ENCODE results near the gene WNT5B.

DNA sequence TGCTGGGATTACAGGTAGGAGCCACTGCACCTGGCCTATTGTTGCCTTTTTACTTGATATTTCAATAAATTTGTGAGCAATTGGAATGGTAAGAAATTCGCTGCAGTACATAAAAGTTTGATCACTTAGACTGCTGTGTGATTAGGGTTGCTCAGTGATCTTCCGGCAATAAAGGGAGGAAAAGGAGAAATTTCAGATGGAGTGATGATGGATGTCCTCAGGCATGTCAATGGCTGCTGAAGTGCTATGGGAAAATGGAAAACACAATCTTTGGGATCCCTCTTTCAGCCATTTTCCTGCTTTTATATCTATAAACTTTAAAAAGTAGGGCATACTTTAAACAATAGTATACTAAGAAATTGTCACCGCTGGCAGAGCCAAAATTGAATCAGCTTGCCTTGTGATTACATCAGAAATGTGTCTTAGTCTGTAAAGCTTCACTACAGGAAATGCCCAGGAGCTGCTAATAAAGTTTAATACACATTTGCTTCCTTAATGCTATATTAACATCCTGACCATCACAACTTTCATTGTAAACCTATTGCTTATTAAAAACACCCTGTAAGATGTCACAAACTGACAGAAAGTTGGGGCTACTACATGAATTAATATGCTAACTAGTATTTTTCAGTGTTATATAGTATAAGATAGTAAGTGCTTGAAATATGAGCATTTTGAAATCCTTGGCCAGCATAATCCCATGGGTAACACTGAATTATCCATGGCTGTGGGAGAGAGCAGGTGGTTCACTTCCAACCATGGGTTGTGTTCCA is 20.9 kb upstream of the WNT5B start:
- TF ChIP-seq, protein P1, sequence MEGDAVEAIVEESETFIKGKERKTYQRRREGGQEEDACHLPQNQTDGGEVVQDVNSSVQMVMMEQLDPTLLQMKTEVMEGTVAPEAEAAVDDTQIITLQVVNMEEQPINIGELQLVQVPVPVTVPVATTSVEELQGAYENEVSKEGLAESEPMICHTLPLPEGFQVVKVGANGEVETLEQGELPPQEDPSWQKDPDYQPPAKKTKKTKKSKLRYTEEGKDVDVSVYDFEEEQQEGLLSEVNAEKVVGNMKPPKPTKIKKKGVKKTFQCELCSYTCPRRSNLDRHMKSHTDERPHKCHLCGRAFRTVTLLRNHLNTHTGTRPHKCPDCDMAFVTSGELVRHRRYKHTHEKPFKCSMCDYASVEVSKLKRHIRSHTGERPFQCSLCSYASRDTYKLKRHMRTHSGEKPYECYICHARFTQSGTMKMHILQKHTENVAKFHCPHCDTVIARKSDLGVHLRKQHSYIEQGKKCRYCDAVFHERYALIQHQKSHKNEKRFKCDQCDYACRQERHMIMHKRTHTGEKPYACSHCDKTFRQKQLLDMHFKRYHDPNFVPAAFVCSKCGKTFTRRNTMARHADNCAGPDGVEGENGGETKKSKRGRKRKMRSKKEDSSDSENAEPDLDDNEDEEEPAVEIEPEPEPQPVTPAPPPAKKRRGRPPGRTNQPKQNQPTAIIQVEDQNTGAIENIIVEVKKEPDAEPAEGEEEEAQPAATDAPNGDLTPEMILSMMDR (optimal IDR thresholded peaks at IDR 0.05 in 1 of 3, IDR thresholded peaks at IDR 0.05 in 1 of 3, conservative IDR thresholded peaks at IDR 0.05 in 1 of 3; ENCODE audit: extremely low read depth in 1 of 3, insufficient read depth in 2 of 3, low read length in 3 of 3) = no peak
- no peak for TF ChIP-seq EZH2 (IDR thresholded peaks at IDR 0.05; ENCODE audit: low read length)

Measured in keratinocyte (primary cell).